Sigmoid colon (tissue), 7 donors: ENCODE data around the gene RAB36. TPM values are rescaled to one million over a fixed set of nuclear protein-coding genes. Genes with fewer than 3 reads are reported as not detected.

Experiments
- DNase-seq: peaks from one replicate; pipeline ENCODE4 v3.0.0-alpha.2; 2019
- H3K27ac ChIP-seq, 4 donors: fragments of 200-600 bp; sonication (generic); one replicate each; pipeline ENCODE4 v1.5.1; 2016 to 2019; ENCODE audit warnings: mild to moderate bottlenecking in 1 of 4
- H3K27me3 ChIP-seq, 3 donors: fragments of 200-600 bp; sonication (generic); one replicate each; pipeline ENCODE4 v1.5.1; 2019; ENCODE audit warnings: mild to moderate bottlenecking in 1 of 3
- H3K36me3 ChIP-seq, 4 donors: fragments of 200-600 bp; sonication (generic); one replicate each; pipeline ENCODE4 v1.5.1; 2016 to 2019
- H3K4me1 ChIP-seq, 4 donors: fragments of 200-600 bp; sonication (generic); one replicate each; pipeline ENCODE4 v1.5.1; 2017 to 2019
- H3K4me3 ChIP-seq, 4 donors: fragments of 200-600 bp; sonication (generic); one replicate each; pipeline ENCODE4 v1.5.1; 2017 to 2019; ENCODE audit warnings: mild to moderate bottlenecking in 2 of 4, moderate library complexity in 1 of 4
- H3K9me3 ChIP-seq, 4 donors: fragments of 200-600 bp in 3 of 4; sonication (generic) in 3 of 4; one replicate each; pipeline versions ENCODE4 v1.5.1 to v1.6.1; 2013 to 2019
- CTCF ChIP-seq, 4 experiments: fragments of 450-650 bp in 3 of 4; fragments of 200-600 bp in 1 of 4; IDR thresholded peaks; one replicate each; pipeline ENCODE4 v1.5.1; 2016 to 2019; ENCODE audit warnings: antibody characterized with exemption in 4 of 4, mild to moderate bottlenecking in 3 of 4, moderate library complexity in 2 of 4
- EP300 ChIP-seq, 4 donors: sonication (generic); formaldehyde crosslinking; IDR thresholded peaks; one replicate each; pipeline ENCODE4 v1.6.1; 2017; ENCODE audit warnings: antibody characterized with exemption in 4 of 4
- POLR2A ChIP-seq, 2 donors: fragments of 450-650 bp; IDR thresholded peaks; one replicate each; pipeline ENCODE4 v1.6.1; 2016; ENCODE audit warnings: antibody characterized with exemption in 2 of 2, mild to moderate bottlenecking in 2 of 2, moderate library complexity in 2 of 2
- POLR2AphosphoS5 ChIP-seq, 4 donors: sonication (generic); formaldehyde crosslinking; IDR thresholded peaks; one replicate each; pipeline ENCODE4 v1.6.1; 2017; ENCODE audit warnings: antibody characterized with exemption in 4 of 4
- WGBS, 2 donors: extraction: QIAGEN DNeasy Blood & Tissue Kit; methylation state at CpG; one replicate each; pipeline ENCODE4 v1.1.7; 2013; 5-methylcytosine and 5-hydroxymethylcytosine counted together
- intact Hi-C: fragments of 100-400 bp; cut with DNase I; formaldehyde crosslinking; loops from one replicate; pipeline ENCODE4 v1.15.1; 2023
- polyA plus RNA-seq, 3 donors: library from polyadenylated mRNA; stranded (reverse); fragments of 200-250 nt; gene quantifications; one replicate each; pipeline ENCODE4 v1.2.3, GENCODE V29; 2013
- total RNA-seq, 4 donors: library from RNA; depleted of rRNA; stranded (reverse); fragments of >200 nt; gene quantifications; one replicate each; pipeline ENCODE4 v1.1.0, GENCODE V29; 2016
- donor health status: healthy with polysubstance abuse.
- donor health status: Bipolar disorder and iron deficiency.
- donor health status: healthy.

RAB36 gene
- total and polyA plus RNA-seq, 7 donors, result 0.23 to 5.3 (median 2.1) TPM

- H3K36me3 ChIP-seq, result no peaks in the 10 kb centered on the region
- 90 to 92% methylated on average over 6 of the region's 6 CpGs for whole genome bisulfite sequencing, 2 donors
- no peaks in the 10 kb centered on the region for H3K27me3 ChIP-seq
- peaks cover 0 to 7% (median 0%) of the 10 kb centered on the region in 4 donors for H3K4me1 ChIP-seq
- no peak for DNase-seq
- H3K9me3 ChIP-seq, result no peaks in the 10 kb centered on the region
- TF ChIP-seq EP300 (IDR thresholded peaks at IDR 0.05), result no peak
- no peak for TF ChIP-seq POLR2AphosphoS5 (IDR thresholded peaks at IDR 0.05)
- TF ChIP-seq POLR2A (IDR thresholded peaks at IDR 0.05), result no peak
- no peak for TF ChIP-seq CTCF (IDR thresholded peaks at IDR 0.05)
- H3K4me3 ChIP-seq, result no peak overlapping the region
- no peak overlapping the region for H3K27ac ChIP-seq
- intact Hi-C loops, result no loop called here
Observed at GRCh38 chr22:23109079-23109347, 36.3 kb upstream of the RAB36 start.

GRCh38 chr22:23109441-23109978, 35.8 kb upstream of the RAB36 start:
- no peak overlapping the region for H3K27ac ChIP-seq
- no peak for DNase-seq
- no peaks in the 10 kb centered on the region for H3K9me3 ChIP-seq
- H3K36me3 ChIP-seq, result no peaks in the 10 kb centered on the region
- H3K4me1 ChIP-seq, result peaks cover 0 to 7% (median 0%) of the 10 kb centered on the region in 4 donors
- no peak overlapping the region for H3K4me3 ChIP-seq
- 89 to 90% methylated on average over 5 of the region's 5 CpGs for WGBS, 2 donors
- TF ChIP-seq POLR2AphosphoS5 (IDR thresholded peaks at IDR 0.05) (no peak), CTCF (IDR thresholded peaks at IDR 0.05) (no peak), POLR2A (IDR thresholded peaks at IDR 0.05) (no peak), EP300 (IDR thresholded peaks at IDR 0.05) (no peak)
- intact Hi-C loops, result no loop called here
- H3K27me3 ChIP-seq, result no peaks in the 10 kb centered on the region

GRCh38 chr22:23110190-23110921, 34.9 kb upstream of the RAB36 start:
- no peaks in the 10 kb centered on the region for H3K27me3 ChIP-seq
- H3K9me3 ChIP-seq, result no peaks in the 10 kb centered on the region
- no peak overlapping the region for H3K27ac ChIP-seq
- WGBS, 2 donors, result 75 to 84% methylated on average over 10 of the region's 10 CpGs
- intact Hi-C loops, result no loop called here
- TF ChIP-seq POLR2A (IDR thresholded peaks at IDR 0.05), result no peak
- no peak for TF ChIP-seq CTCF (IDR thresholded peaks at IDR 0.05)
- TF ChIP-seq POLR2AphosphoS5 (IDR thresholded peaks at IDR 0.05), result no peak
- H3K36me3 ChIP-seq, result no peaks in the 10 kb centered on the region
- no peak for DNase-seq
- no peak overlapping the region for H3K4me3 ChIP-seq
- H3K4me1 ChIP-seq, result peaks cover 0 to 7% (median 0%) of the 10 kb centered on the region in 4 donors

- no peak overlapping the region for H3K4me3 ChIP-seq
- peaks cover 0 to 7% (median 0%) of the 10 kb centered on the region in 4 donors for H3K4me1 ChIP-seq
- intact Hi-C loops, result no loop called here
- H3K27me3 ChIP-seq, result no peaks in the 10 kb centered on the region
- H3K27ac ChIP-seq, result no peak overlapping the region
- WGBS, 2 donors, result 88 to 89% methylated on average over 15 of the region's 15 CpGs
- no peak for DNase-seq
- H3K9me3 ChIP-seq, result no peaks in the 10 kb centered on the region
- TF ChIP-seq POLR2AphosphoS5 (IDR thresholded peaks at IDR 0.05) (no peak), POLR2A (IDR thresholded peaks at IDR 0.05) (no peak), CTCF (IDR thresholded peaks at IDR 0.05) (no peak), EP300 (IDR thresholded peaks at IDR 0.05) (no peak)
- no peaks in the 10 kb centered on the region for H3K36me3 ChIP-seq
Observed at GRCh38 chr22:23110922-23111527, 34.3 kb upstream of the RAB36 start.
